Breast epithelium (tissue), 4 donors: ENCODE results near the gene SLC38A3. TPM values are rescaled to one million over a fixed set of nuclear protein-coding genes. Genes with fewer than 3 reads are reported as not detected.
"Not testable (repeated sequence)": the region's sequence is repeated elsewhere in the genome, so short reads cannot be mapped to it uniquely, and the experiment has no call there.

Source experiments
- DNase-seq, 2 donors: peaks; one replicate each; pipeline ENCODE4 v3.0.0-alpha.2; 2019; ENCODE audit warnings: low spot score in 2 of 2
- H3K27ac ChIP-seq, 2 donors: fragments of 200-600 bp; sonication (generic) in 1 of 2; one replicate each; pipeline ENCODE4 v1.5.1; 2016 to 2019; ENCODE audit warnings: mild to moderate bottlenecking in 1 of 2
- H3K27me3 ChIP-seq, 2 donors: fragments of 200-600 bp; sonication (generic) in 1 of 2; one replicate each; pipeline versions ENCODE4 v1.5.1 to v1.6.0; 2017 to 2019; ENCODE audit warnings: control low read depth in 1 of 2, mild to moderate bottlenecking in 1 of 2
- H3K36me3 ChIP-seq: fragments of 200-600 bp; one replicate; pipeline ENCODE4 v1.5.1; 2019
- H3K4me1 ChIP-seq, 2 donors: fragments of 200-600 bp; sonication (generic); one replicate each; pipeline ENCODE4 v1.5.1; 2016 to 2019; ENCODE audit warnings: control low read depth in 1 of 2
- H3K4me3 ChIP-seq, 3 donors: fragments of 200-600 bp; sonication (generic); 1 replicate in 2 of 3; 2 replicates in 1 of 3; pipeline ENCODE4 v1.5.1; 2016 to 2019; ENCODE audit warnings: mild to moderate bottlenecking in 3 of 3, moderate library complexity in 2 of 3
- H3K9me3 ChIP-seq, 2 donors: fragments of 200-600 bp; sonication (generic) in 1 of 2; one replicate each; pipeline ENCODE4 v1.5.1; 2016 to 2019; ENCODE audit warnings: control low read depth in 1 of 2
- CTCF ChIP-seq, 3 donors: fragments of 450-650 bp; IDR thresholded peaks; one replicate each; pipeline ENCODE4 v1.5.1; 2016 to 2017; ENCODE audit warnings: antibody characterized with exemption in 3 of 3, mild to moderate bottlenecking in 3 of 3, moderate library complexity in 3 of 3
- POLR2A ChIP-seq: fragments of 450-650 bp; IDR thresholded peaks from one replicate; pipeline ENCODE4 v1.6.1; 2016; ENCODE audit warnings: antibody characterized with exemption, mild to moderate bottlenecking, moderate library complexity
- POLR2AphosphoS5 ChIP-seq, 3 donors: sonication (generic); formaldehyde crosslinking; IDR thresholded peaks; one replicate each; pipeline ENCODE4 v1.6.1; 2017; ENCODE audit warnings: antibody characterized with exemption in 3 of 3
- intact Hi-C: fragments of 100-400 bp; cut with DNase I; formaldehyde crosslinking; loops from one replicate; pipeline ENCODE4 v1.15.1; 2023; ENCODE audit warnings: low total_unique reads
- total RNA-seq, 3 donors: library from RNA; depleted of rRNA; stranded (reverse); fragments of >200 nt; gene quantifications; one replicate each; pipeline ENCODE4 v1.1.0, GENCODE V29; 2016

Gene SLC38A3
- total RNA-seq, 3 donors from 2014 or later, result 0.98 to 2.5 TPM; not detected in 1

GRCh38 chr3:50258979-50259378 is 53.9 kb downstream of the SLC38A3 start:
- Histone ChIP-seq H3K27ac (peak overlapping the region; percentile 97 to 100), H3K4me3 (no peak overlapping the region), H3K36me3 (no peaks in the 10 kb centered on the region), H3K9me3 (no peaks in the 10 kb centered on the region), H3K4me1 (peaks cover 10 to 21% of the 10 kb centered on the region in 2 donors), H3K27me3 (no peaks in the 10 kb centered on the region)
- TF ChIP-seq POLR2A (no peak), CTCF (IDR thresholded peaks at IDR 0.05) (no peak), POLR2AphosphoS5 (IDR thresholded peaks at IDR 0.05) (no peak)
- intact Hi-C loops, result no loop called here
- no peak for DNase-seq

- Histone ChIP-seq H3K9me3 (no peaks in the 10 kb centered on the region), H3K27me3 (no peaks in the 10 kb centered on the region), H3K27ac (peak overlapping the region; percentile 97 to 100), H3K4me3 (peak overlapping the region; percentile 66 to 71 (median 71)), H3K4me1 (peaks cover 16 to 17% of the 10 kb centered on the region in 2 donors), H3K36me3 (no peaks in the 10 kb centered on the region)
- intact Hi-C loops, result no loop called here
- DNase-seq, result no peak
- no peak for TF ChIP-seq POLR2AphosphoS5 (IDR thresholded peaks at IDR 0.05)
- TF ChIP-seq CTCF (IDR thresholded peaks at IDR 0.05), result no peak
Observed at GRCh38 chr3:50259432-50260026, 54.5 kb downstream of the SLC38A3 start.

- intact Hi-C loops, result no loop called here
- H3K36me3 ChIP-seq, result no peaks in the 10 kb centered on the region
- no peaks in the 10 kb centered on the region for H3K9me3 ChIP-seq
- DNase-seq, result peak; percentile 93 to 94
- peak overlapping the region; percentile 97 to 100 for H3K27ac ChIP-seq
- TF ChIP-seq POLR2AphosphoS5 (IDR thresholded peaks at IDR 0.05) (peak; percentile 82 to 93 (median 83)), CTCF (IDR thresholded peaks at IDR 0.05) (peak; percentile 97 to 99 (median 99)), POLR2A (peak; percentile 20)
- H3K27me3 ChIP-seq, result no peaks in the 10 kb centered on the region
- H3K4me1 ChIP-seq, result peaks cover 17 to 21% of the 10 kb centered on the region in 2 donors
- H3K4me3 ChIP-seq, result peak overlapping the region; percentile 66 to 71 (median 71)
Observed at GRCh38 chr3:50260027-50260941, 55.2 kb downstream of the SLC38A3 start.

- Histone ChIP-seq H3K9me3 (no peaks in the 10 kb centered on the region), H3K27me3 (no peaks in the 10 kb centered on the region), H3K36me3 (no peaks in the 10 kb centered on the region), H3K4me1 (peaks cover 17 to 27% of the 10 kb centered on the region in 2 donors), H3K27ac (peak overlapping the region; percentile 97 to 100), H3K4me3 (peak overlapping the region; percentile 66 to 71 (median 71))
- no peak for DNase-seq
- intact Hi-C loops, result no loop called here
- TF ChIP-seq CTCF (IDR thresholded peaks at IDR 0.05), result no peak
- no peak for TF ChIP-seq POLR2AphosphoS5 (IDR thresholded peaks at IDR 0.05)
- TF ChIP-seq POLR2A, result no peak
Observed at GRCh38 chr3:50260942-50261441, 55.9 kb downstream of the SLC38A3 start.

GRCh38 chr3:50261505-50261904 is 56.4 kb downstream of the SLC38A3 start:
- H3K4me3 ChIP-seq, result peak overlapping the region in 1 of 3 donors; percentile 71
- H3K27ac ChIP-seq, result peak overlapping the region; percentile 97 to 100
- H3K4me1 ChIP-seq, result peaks cover 17 to 32% of the 10 kb centered on the region in 2 donors
- intact Hi-C loops, result no loop called here
- no peak for TF ChIP-seq POLR2AphosphoS5 (IDR thresholded peaks at IDR 0.05)
- TF ChIP-seq CTCF (IDR thresholded peaks at IDR 0.05), result no peak
- TF ChIP-seq POLR2A, result no peak
- no peaks in the 10 kb centered on the region for H3K9me3 ChIP-seq
- H3K27me3 ChIP-seq, result no peaks in the 10 kb centered on the region
- H3K36me3 ChIP-seq, result no peaks in the 10 kb centered on the region
- DNase-seq, result no peak

GRCh38 chr3:50262200-50262599 is 57.1 kb downstream of the SLC38A3 start:
- Histone ChIP-seq H3K4me1 (peaks cover 17 to 32% of the 10 kb centered on the region in 2 donors), H3K27ac (peak overlapping the region; percentile 97 to 100)
- DNase-seq, H3K36me3 ChIP-seq, intact Hi-C loops, H3K27me3 ChIP-seq, H3K4me3 ChIP-seq, H3K9me3 ChIP-seq: not testable (repeated sequence)
